Mucosa of descending colon (tissue), 3 donors: Measurements from ENCODE around the gene SLC29A3. TPM values are rescaled to one million over a fixed set of nuclear protein-coding genes. Genes with fewer than 3 reads are reported as not detected.

Source experiments
- ATAC-seq: fragments of 200-7000 bp; cut with Tn5 transposase; one replicate; pipeline ENCODE4 v1.9.1; 2020; ENCODE audit warnings: mild to moderate bottlenecking, moderate library complexity
- DNase-seq, 3 donors: peaks; one replicate each; pipeline ENCODE4 v3.0.0-alpha.2; 2020
- H3K36me3 ChIP-seq: fragments of 200-600 bp; one replicate; pipeline ENCODE4 v1.8.0; 2021; ENCODE audit warnings: low read depth, mild to moderate bottlenecking
- H3K4me1 ChIP-seq: fragments of 200-600 bp; one replicate; pipeline ENCODE4 v1.8.0; 2021; ENCODE audit warnings: low read depth, mild to moderate bottlenecking
- H3K4me3 ChIP-seq: fragments of 200-600 bp; one replicate; pipeline ENCODE4 v1.8.0; 2021; ENCODE audit warnings: mild to moderate bottlenecking
- H3K9me3 ChIP-seq: fragments of 200-600 bp; one replicate; pipeline ENCODE4 v1.8.0; 2021; ENCODE audit warnings: mild to moderate bottlenecking
- CTCF ChIP-seq: fragments of 200-600 bp; IDR thresholded peaks from one replicate; pipeline ENCODE4 v1.8.0; 2022; ENCODE audit warnings: antibody characterized with exemption, mild to moderate bottlenecking
- intact Hi-C, 2 donors: fragments of 100-400 bp; cut with DNase I in 1 of 2; cut with micrococcal nuclease in 1 of 2; formaldehyde crosslinking; loops; one replicate each; pipeline versions ENCODE4 v1.11.0 to v1.11.1; 2022; cut with DNase I, micrococcal nuclease
- total RNA-seq, 3 donors: library from RNA; stranded (reverse); fragmentation: NEBNext Ultra II Directional in 2 of 3; extraction: Animal tissue kit (Norgen Biotek cat#: 25700) in 2 of 3; gene quantifications; one replicate each; pipeline versions ENCODE4 v1.2.1 to v1.2.4, GENCODE V29; 2021 to 2023
- donor health status: DM: no; HTN: no; CAD: no; lungs with moderate emphysema.
- donor health status: DM: no; HTN: no; CAD: no.
- donor health status: DM: no; HTN: yes; CAD: no.

Gene SLC29A3
- total RNA-seq, 3 donors from 2014 or later = 6.0 to 6.4 (median 6.3) TPM

GRCh38 chr10:71277914-71278665 is 41.0 kb upstream of the SLC29A3 start:
- Histone ChIP-seq H3K4me1 (no peaks in the 10 kb centered on the region), H3K36me3 (no peaks in the 10 kb centered on the region), H3K4me3 (no peak overlapping the region), H3K9me3 (no peaks in the 10 kb centered on the region)
- intact Hi-C loops = loop anchor here in 1 of 2 donors (10.0 kb wide), 1 partner anchor 63 kb away; the partner anchor contains the start of gene UNC5B
- TF ChIP-seq CTCF = no peak
- ATAC-seq (no peak), DNase-seq (no peak)

GRCh38 chr10:71278691-71279588 is 40.1 kb upstream of the SLC29A3 start:
- H3K4me3 ChIP-seq = no peak overlapping the region
- no peaks in the 10 kb centered on the region for H3K36me3 ChIP-seq
- DNase-seq (no peak), ATAC-seq (no peak)
- intact Hi-C loops = loop anchor here in 1 of 2 donors (10.0 kb wide), 1 partner anchor 64 kb away; the partner anchor contains the start of gene UNC5B
- H3K9me3 ChIP-seq = no peaks in the 10 kb centered on the region
- no peaks in the 10 kb centered on the region for H3K4me1 ChIP-seq
- no peak for TF ChIP-seq CTCF

- intact Hi-C loops = loop anchor here (10.0 kb wide), 2 partner anchors 65 to 355 kb away; partner anchors contain the start of gene UNC5B (in 1 of the 2)
- no peak for DNase-seq
- H3K9me3 ChIP-seq = no peaks in the 10 kb centered on the region
- H3K4me1 ChIP-seq = no peaks in the 10 kb centered on the region
- TF ChIP-seq CTCF = no peak
- H3K36me3 ChIP-seq = no peaks in the 10 kb centered on the region
- no peak for ATAC-seq
- H3K4me3 ChIP-seq = no peak overlapping the region
These were observed 39.4 kb upstream of the SLC29A3 start for GRCh38 chr10:71279590-71280170.

GRCh38 chr10:71280216-71280615 is 38.8 kb upstream of the SLC29A3 start:
- intact Hi-C loops = loop anchor here in 1 of 2 donors (10.0 kb wide), 1 partner anchor 355 kb away; no protein-coding TSS in a partner anchor
- no peaks in the 10 kb centered on the region for H3K9me3 ChIP-seq
- H3K4me3 ChIP-seq = no peak overlapping the region
- TF ChIP-seq CTCF = no peak
- H3K4me1 ChIP-seq = no peaks in the 10 kb centered on the region
- DNase-seq = no peak
- no peaks in the 10 kb centered on the region for H3K36me3 ChIP-seq
- ATAC-seq = no peak

GRCh38 chr10:71280825-71281224 is 38.2 kb upstream of the SLC29A3 start:
- no peak for DNase-seq
- Histone ChIP-seq H3K36me3 (no peaks in the 10 kb centered on the region), H3K9me3 (no peaks in the 10 kb centered on the region), H3K4me1 (no peaks in the 10 kb centered on the region), H3K4me3 (no peak overlapping the region)
- TF ChIP-seq CTCF = no peak
- intact Hi-C loops = loop anchor here in 1 of 2 donors (10.0 kb wide), 1 partner anchor 356 kb away; no protein-coding TSS in a partner anchor
- no peak for ATAC-seq
